ENCODE measurements around the gene CDK9.

DNA sequence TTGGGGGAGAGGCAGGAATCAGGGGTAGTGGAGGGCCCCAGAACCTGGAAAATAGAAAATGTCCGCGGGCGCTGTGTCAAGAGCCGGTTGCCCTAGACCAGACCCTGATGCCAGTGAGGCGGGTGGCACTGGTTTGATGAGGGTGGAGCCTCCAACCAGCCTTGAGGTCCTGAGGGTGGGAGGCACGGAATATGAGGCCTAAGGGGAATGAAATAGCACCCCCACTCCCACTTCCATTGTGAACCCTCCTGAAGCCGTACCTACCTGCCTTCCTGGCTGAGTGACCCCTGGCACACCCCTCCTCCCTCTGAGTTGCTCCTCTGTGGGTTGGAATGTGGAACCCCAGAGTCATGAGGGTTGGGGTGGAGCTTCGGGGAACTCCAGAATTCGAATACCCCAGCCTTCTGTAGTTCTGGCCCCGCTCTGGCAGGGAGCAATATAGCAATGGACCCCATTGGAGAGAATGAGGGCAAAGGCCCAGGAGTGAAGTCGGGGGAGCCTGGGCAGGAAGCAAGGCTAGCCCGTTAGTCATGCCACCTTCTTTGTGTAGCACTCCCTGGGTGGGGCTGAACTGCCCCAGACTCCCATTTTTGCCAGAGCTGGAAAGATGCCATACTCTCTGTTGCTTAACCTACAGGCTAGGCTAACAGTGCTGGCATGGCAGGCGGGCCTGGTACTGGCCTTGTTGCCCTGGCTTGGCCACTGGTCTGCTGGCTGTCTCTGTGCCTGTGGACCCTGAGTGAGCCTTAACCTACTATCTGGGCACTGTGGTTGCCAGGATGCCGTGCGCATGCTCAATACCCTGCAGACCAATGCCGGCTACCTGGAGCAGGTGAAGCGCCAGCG, 17.9 kb downstream of the CDK9 start:
- TF ChIP-seq, protein P1, sequence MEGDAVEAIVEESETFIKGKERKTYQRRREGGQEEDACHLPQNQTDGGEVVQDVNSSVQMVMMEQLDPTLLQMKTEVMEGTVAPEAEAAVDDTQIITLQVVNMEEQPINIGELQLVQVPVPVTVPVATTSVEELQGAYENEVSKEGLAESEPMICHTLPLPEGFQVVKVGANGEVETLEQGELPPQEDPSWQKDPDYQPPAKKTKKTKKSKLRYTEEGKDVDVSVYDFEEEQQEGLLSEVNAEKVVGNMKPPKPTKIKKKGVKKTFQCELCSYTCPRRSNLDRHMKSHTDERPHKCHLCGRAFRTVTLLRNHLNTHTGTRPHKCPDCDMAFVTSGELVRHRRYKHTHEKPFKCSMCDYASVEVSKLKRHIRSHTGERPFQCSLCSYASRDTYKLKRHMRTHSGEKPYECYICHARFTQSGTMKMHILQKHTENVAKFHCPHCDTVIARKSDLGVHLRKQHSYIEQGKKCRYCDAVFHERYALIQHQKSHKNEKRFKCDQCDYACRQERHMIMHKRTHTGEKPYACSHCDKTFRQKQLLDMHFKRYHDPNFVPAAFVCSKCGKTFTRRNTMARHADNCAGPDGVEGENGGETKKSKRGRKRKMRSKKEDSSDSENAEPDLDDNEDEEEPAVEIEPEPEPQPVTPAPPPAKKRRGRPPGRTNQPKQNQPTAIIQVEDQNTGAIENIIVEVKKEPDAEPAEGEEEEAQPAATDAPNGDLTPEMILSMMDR (IDR thresholded peaks at IDR 0.05), result no peak
- TF ChIP-seq POLR2A (IDR thresholded peaks at IDR 0.05) (no peak), EP300 (IDR thresholded peaks at IDR 0.05) (no peak)

Data from tibial nerve (tissue), 4 donors.